Renal cortex interstitium (tissue), 11 donors: ENCODE results near the gene LAMTOR4. TPM values are rescaled to one million over a fixed set of nuclear protein-coding genes. Genes with fewer than 3 reads are reported as not detected.
"Not testable (repeated sequence)": the region's sequence is repeated elsewhere in the genome, so short reads cannot be mapped to it uniquely, and the experiment has no call there.

Experiments
- DNase-seq, 11 donors: peaks; one replicate each; pipeline ENCODE4 v3.0.0-alpha.2; 2013; ENCODE audit warnings: low read depth in 9 of 11, low spot score in 4 of 11; ENCODE audit errors: extremely low read depth in 1 of 11
- polyA plus RNA-seq, 3 donors: library from polyadenylated mRNA; unstranded; fragments of 120-200 nt; gene quantifications; one replicate each; pipeline ENCODE4 v1.2.1, GENCODE V29; 2013; ENCODE audit not compliant: insufficient read length in 3 of 3

LAMTOR4 gene
- polyA plus RNA-seq, 3 donors: 95.3 to 118 (median 116) TPM

DNA sequence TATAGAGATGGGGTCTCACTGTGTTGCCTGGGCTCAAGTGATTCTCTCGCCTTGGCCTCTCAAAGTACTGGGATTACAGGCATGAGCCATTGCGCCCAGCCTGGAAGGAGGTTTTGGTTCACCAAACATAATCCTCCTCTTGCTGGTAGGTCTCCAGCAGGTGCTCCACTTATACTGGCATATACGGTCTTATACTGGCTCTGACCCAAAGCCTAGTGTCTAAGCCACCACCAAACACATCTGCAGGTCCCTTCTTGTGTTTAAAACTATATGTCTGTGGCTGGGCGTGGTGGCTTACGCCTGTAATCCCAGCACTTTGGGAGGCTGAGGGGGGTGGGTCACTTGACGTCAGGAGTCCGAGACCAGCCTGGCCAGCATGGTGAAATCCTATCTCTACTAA is 16.6 kb upstream of the LAMTOR4 start:
- no peak for DNase-seq

DNA sequence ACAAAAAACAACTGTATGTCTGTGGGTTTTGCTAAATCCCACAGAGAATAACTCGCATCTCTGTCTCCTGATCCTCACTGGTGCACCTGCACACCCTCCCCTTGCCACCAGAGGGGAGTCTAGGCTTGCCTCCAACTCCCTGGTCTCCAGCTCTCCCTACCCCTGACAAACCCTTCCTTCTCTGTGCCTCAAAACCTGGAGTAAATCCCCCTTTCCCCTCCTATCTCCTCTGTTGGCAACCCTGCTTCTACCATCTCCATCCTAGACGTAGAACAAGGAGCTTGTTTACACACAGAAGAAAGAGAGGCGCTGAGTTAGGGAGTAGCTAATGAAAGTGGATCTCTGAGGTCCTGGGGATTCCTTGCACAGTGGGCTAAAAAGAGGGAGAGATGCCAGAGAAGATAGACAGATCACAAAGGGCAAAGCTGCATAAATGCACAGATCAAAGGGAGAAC is 16.0 kb upstream of the LAMTOR4 start:
- peak in 1 of 11 donors; percentile 36 for DNase-seq

DNA sequence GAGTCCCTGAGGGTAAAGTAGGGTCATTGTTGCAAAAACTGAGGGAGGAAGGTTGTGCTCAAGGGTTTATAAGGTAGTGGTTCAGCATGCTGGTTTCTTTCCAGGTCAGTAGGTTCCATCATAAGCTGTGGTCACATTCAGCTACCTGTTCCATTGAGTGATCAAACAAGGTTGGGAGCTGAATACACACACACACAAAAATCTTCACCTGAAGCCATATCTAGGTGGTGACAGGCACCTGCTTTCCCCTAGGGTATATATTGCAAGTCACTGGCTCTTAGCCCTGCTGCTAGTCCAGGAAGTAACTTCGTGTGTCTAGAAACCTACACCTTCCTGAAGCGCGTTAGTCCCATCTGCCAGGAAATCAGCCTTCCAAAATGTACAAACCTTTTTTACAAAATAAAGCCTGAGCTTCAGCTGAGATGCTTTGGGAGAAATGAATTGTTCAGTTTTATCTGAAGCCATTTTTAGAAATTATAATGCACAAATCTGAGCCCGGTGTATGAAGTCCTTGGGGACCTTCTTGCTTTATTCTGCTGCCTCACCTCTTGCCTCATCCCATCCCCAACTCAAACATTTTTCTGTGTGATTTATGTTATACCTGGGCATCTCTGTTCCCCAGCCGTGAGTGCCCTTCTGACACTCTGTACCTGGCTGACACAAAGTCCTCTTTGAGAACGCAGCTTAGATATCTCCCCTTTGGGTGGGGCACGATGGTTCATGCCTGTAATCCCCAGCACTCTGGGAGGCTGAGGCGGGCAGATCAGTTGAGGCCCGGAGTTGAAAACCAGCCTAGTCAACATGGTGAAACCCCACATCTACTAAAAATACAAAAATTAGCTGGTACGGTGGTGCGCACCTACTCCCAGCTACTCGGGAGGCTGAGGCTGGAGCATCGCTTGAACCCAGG is 10.6 kb upstream of the LAMTOR4 start:
- no peak for DNase-seq

DNA sequence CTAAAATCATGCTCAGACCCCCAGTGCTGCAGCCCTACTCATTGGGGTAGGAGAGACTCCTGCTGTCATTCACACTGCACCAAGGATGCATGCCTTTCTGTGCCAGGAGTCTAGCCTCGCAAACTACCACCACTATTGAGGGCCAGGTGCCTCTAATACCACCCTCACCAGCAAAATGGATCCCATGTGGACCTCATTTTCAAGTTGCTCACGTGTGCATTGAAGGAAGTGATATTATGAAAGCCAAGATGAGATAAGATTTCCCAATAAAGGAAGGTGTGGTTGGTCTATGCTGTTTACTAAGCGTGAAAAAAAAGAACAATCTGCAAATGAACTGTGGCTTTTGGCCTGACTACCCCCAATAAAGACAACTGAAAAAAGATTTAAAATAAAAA is 7.2 kb upstream of the LAMTOR4 start:
- no peak for DNase-seq

DNA sequence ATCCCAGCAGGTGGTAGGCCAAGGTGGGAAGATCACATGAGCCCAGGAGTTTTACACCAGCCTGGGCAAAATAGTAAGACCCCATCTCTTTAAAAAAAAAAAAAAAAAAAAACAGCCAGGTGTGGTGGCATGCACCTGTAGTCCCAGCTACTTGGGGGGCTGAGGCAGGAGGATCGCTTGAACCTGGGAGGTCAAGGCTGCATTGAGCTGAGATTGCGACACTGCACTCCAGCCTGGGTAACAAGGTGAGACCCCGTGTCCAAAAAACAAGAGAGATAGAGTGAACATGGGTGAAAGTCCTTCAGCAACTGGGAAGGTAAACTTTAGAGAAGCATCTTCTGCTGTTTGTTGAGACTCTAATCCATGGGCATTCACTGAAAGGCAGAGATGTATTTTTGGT is 6.3 kb upstream of the LAMTOR4 start:
- no peak for DNase-seq

DNA sequence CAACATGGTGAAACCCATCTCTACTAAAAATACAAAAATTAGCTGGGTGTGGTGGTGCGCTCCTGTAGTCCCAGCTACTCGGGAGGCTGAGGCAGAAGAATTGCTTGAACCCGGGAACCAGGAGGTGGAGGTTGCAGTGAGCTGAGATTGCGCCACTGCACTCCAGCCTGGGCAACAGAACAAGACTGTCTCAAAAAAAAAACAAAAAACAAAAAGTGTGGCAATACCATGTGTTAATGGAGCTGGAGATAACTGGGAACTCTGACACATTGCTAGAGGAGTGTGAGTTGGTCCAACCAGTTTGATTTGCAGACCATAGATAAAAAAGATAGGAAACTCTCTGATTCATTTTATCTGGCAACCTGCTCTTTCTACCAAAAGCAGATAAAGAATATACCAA is 2.4 kb upstream of the LAMTOR4 start:
- DNase-seq: not testable (repeated sequence)

DNA sequence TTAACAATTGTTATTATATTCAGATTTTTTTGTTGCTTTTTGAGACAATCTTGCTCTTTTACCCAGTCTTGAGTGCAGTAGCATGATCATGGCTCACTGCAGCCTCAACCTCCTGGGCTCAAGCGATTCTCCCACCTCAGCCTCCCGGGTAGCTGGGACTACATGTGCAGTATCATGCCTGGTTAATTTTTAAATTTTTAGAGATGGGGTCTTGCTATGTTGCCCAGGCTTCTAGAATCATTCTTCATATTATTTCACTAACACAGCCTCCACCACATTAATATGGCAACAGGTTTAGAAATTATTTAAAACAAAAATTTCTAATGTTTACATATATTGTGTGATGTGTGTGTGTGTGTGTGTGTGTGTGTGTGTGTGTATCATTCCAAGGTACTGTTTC is 1.4 kb upstream of the LAMTOR4 start:
- no peak for DNase-seq

DNA sequence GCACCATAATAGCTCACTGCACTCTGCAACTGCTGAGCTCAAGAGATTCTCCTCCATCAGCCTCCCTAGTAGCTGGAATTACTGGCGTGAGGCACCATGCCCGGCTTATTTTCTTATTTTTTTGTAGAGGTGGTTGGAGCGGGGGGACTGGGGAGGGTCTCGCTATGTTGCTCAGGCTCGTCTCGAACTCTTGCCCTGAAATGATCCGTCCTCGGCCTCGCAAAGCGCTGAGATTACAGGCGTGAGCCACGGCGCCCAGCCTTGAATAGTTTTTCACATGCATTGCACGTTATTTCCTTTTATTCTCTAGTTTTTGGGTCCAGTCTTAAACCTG is 526 bp upstream of the LAMTOR4 start:
- no peak for DNase-seq

DNA sequence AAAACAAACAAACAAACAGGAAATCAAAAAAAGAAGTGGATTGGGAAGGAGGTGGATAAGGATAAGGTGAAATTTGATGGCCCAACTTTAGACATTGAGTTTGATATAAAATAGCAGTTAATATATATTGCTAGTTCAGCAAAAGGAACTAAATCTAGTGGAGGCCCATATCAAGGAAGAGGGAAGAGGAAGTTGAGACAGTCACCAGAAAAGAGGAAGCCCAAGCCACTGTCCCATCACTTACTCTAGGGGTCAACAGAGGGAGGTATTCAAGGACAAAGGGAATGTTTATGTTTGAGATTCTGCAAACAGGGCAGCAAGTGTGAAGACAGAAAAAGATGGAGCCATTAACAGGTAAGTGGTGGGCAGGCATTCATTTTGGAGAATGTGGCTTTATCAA is 3.7 kb downstream of the LAMTOR4 start:
- no peak for DNase-seq

DNA sequence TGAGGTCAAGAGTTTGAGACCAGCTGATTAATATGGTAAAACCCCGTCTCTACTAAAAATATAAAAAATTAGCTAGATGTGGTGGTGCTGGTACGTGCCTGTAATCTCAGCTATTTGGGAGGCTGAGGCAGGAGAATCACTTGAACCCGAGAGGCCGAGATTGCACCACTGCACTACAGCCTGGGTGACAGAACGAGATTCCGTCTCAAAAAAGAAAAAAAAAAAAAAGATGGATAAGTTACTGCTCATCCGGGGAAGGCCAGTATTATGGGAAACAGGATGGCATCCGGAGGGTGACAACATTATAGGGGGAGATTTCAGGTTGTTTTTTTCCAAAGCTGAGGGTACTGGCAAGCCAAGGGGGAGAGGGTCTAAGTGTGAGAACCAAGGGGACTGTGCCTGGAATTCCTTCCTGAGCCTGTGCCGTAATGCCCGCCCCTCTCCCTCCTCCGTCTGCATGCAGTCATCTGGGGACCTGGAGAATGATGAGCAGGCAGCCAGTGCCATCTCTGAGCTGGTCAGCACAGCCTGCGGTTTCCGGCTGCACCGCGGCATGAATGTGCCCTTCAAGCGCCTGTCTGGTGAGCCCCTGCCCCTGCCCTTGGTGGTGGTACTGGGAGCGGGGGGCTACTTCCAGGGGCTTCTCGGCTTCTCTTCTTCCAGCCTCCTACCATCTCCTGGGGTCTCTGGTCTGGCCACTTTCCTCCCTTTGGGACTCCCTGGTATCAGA is 4.4 kb downstream of the LAMTOR4 start:
- DNase-seq: no peak

DNA sequence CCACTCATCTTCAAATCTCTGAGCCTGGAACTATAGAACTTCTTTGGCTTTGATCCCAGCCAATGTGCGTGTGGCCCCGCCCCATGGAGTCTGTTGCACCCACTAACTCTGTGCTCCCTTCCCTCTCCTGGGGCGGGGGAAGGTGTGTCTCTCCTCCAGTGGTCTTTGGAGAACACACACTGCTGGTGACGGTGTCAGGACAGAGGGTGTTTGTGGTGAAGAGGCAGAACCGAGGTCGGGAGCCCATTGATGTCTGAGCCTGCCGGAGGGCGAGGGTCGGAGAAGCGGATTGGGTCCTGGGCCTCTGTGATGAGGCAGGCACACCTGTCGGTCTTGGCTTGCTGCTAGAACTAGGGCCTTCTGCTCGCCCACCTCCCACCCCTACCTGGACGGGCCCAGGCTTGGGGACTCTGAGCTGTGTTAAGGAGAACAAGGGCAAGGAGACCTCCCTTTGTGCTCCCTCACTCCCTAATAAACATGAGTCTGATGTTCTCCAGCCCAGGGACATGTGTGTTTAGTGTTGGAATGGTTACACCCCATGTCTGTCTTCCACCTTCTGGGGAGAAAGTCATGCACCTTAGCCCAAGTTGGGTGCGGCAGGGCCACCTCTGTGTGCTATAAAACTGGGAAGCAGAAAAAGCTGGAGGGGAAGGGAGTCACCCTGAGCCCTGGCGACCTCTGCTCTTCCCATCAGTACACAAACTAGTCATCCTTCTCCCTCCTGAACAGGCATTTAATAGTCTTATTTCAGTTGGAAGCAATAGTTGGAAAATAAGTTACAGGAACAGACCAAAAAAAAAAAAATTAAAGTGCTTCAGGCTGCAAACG is 5.2 kb downstream of the LAMTOR4 start:
- DNase-seq: no peak

DNA sequence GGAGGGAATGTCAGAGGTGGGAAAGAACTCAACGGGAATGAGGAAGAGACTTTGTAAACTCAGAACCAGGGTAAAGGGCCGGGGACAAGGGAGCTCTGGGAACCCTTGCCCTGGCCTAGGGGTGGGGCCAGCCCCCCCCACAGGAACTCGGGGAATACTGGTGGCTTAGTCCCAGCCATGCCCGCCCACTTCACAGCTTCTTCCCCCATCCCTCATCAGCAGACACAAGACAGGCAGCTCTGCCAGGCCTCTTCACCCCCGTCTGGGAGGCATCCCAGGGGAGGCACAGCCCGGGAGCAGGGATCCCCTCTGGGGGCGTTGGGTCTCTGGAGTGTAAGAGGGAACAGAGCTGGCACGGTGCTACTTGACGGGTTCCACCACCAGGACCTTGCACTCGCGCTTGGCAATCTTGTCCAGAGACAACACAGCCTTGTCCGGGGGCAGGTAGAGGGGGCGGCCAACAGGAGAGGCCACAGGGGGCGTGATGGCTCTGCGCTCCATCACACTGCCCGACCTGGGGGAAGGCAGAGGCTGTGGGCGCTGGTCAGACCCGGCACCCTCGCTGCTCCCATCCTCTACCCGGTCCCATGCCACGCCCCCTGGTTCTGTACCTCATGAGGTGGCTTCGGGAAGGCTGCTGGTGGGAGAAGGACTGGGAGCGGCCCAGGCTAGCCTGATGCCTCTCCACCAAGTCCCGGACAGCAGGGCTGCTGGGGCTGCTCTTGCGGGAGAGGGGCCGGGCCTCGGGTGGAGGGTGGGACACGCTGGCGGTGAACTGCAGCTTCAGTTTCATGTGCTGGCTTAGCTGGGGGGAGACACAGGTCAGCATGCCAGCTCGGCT is 6.2 kb downstream of the LAMTOR4 start:
- DNase-seq: no peak

DNA sequence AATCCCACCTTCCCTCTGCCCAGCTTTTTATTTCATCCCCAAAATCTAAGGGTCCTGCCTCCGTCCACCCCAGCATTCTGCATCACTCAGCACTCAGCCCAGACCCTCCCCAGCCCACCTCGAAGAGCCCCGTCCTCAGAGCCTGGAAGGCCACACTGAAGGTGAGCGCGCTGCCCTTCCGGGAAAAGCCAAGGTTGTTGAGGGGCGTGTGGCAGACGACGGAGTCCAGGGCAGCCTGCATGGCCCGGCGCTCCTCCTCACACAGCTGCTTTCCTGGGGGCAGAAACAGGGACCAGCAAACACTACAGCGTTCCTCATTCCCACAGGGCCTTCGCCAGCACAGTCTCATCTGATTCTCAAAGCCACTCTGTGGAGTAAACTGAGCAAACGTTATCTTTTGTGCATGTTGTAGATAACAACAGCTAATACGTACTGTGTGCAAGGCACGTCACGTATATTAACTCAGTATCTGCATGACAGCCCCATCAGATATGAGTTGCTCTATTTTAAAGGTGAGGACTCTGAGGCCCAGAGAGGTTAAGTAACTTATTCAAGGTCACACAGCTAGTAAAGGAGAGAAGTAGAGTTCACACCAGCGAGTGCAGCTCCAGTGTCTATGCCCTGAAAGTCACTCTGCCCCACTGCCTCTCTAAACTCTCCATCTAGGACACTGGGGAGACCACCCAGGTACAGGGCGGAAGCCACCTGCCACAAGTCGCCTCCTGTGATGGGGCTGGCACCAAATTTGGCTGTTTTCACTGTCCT is 7.0 kb downstream of the LAMTOR4 start:
- no peak for DNase-seq

DNA sequence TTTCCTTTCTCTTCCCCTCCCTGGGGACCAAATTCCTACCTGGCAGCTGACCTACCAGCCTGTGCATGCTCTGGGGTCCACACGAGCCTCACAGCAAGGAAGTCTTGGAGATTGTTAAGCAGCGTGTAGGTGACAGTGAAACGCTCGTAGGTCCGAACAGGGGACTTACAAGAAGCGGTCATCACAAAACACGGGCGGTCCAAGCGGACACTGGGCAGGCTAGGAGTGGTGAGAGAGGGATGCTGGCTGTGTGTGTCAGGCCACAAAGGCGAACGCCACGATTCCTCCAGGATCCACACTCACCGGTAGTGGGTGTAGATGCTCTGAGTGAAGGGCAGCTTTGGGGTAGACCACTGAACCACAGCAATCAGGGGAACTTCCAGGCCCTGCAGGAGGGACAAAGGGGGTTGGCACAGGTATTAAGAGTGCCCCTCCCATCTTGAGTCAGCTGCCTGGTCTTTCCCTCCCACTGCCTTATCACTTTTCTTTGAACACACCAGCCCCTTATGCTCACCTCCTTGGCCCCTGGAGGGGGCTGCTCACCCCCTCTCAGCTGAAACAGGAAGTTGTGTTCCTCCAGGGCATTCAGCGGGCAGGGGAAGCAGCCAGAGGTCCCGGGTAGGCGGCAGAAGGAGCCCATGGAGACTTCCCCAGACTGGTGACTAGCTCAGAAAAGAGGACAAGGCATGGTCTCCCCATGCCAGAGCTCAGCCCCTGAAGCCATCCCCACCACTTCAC is 7.8 kb downstream of the LAMTOR4 start:
- no peak for DNase-seq

DNA sequence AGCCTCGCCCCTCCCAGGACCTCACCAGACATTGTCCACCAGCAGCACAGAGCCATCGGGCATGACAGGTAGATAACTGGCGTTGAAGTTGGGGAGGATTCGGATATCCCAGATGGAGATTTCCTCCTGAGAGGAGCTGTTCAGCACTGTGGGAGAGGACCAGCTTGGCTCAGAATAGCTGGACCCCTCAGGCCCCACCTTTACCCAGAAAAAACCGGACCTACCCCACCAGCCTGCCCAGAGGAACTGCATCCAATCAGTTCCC is 8.3 kb downstream of the LAMTOR4 start:
- DNase-seq: no peak

DNA sequence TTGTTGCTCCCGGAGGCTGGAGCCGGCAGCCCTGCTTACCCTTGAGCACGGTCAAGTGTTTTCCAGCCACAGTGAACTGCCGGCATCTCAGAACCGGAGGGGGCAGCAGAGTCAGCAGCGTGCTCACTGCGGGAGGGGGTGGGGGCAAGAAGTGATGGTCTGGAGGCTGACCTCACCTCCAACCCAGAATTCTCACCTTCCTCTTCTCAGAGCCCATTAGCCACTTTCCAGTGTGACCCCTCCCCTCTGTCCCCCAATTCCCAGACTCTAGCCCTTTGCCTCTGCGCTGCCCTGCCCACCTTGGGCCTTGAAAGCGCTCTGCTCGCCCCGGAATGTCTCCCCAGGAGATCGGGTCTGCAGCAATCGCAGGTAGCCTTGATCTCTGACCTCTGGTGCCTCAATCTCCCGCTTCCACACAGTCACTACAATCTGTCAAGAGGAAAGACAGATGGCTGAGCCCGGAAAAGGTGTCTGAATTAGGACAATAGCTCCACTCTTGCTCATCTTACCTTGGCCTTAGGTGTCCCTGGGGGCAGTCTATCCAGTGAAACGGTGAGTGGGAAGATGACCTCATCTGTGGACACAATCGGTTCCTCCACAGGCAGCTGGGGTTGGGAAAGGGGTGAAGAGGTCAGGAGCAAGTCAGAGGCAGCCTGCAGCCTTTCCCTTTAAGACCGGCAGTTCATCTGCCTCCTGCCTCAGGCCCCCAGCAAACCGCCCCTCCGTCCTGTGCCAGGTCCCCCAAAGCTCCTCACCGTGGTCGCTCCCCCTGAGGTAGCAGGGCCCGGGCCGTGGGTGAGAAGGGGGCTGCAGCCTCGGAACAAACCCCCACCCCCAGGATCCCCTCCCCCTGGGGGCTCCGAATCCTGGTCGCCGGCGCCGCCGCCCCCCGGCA is 8.9 kb downstream of the LAMTOR4 start:
- no peak for DNase-seq
